Right renal cortex interstitium (tissue), 3 donors: ENCODE results near the gene TFDP2. TPM values are rescaled to one million over a fixed set of nuclear protein-coding genes. Genes with fewer than 3 reads are reported as not detected.
"Not testable (repeated sequence)": the region's sequence is repeated elsewhere in the genome, so short reads cannot be mapped to it uniquely, and the experiment has no call there.

Source experiments
- DNase-seq, 3 donors: peaks; one replicate each; pipeline ENCODE4 v3.0.0-alpha.2; 2013; ENCODE audit warnings: low read depth in 3 of 3, low spot score in 2 of 3
- polyA plus RNA-seq, 3 donors: library from polyadenylated mRNA; unstranded; fragments of 120-200 nt; gene quantifications; one replicate each; pipeline ENCODE4 v1.2.1, GENCODE V29; 2013; ENCODE audit not compliant: insufficient read length in 3 of 3

The TFDP2 gene
- polyA plus RNA-seq, 3 donors = 82.4 to 95.0 (median 89.3) TPM

GRCh38 chr3:142028243-142028777 lies 121.0 kb downstream of the TFDP2 start:
- peak; percentile 66 to 82 (median 72) for DNase-seq

- DNase-seq = peak in 1 of 3 donors; percentile 32
Observed at GRCh38 chr3:142027735-142028134, 121.6 kb downstream of the TFDP2 start.

- no peak for DNase-seq
Observed at GRCh38 chr3:142027300-142027699, 122.0 kb downstream of the TFDP2 start.

GRCh38 chr3:142026333-142026732 lies 123.0 kb downstream of the TFDP2 start:
- DNase-seq = no peak

DNA sequence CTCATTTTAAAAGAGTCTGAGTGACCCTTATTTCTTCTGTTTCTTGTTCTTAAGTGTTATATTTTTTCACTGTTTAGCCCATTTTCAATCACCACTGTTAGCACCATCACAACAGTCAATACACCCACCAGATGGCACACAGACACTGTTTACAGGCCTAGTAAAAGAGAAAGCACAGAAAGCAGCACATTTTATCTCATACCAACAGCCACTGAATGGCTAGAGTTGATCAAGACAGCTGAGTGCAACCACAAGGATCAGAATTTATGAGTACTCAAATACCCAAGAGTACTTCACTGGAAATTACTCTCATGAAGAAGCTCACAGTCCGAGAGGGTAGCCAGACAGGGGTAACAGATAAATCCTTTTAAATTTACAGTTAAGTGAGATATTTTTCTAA lies 127.0 kb downstream of the TFDP2 start:
- DNase-seq = no peak

DNA sequence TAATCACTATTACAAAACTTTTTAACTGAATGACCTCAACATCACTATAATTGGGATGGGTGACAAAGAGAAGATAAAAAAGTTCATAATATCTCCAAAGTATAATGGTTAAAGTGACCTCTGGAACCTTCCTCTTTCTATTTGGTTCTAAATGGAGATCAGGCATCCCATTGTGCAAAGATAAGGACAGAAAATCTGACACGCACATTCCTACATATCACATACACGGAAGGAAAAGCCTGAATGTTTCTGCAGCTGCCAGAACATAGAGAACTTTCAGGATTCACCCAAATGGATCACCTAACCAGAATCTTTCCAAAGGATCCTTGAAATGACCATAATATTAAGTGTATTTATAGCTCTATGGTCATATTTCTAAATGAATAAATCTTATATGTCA lies 128.2 kb downstream of the TFDP2 start:
- DNase-seq = no peak

DNA sequence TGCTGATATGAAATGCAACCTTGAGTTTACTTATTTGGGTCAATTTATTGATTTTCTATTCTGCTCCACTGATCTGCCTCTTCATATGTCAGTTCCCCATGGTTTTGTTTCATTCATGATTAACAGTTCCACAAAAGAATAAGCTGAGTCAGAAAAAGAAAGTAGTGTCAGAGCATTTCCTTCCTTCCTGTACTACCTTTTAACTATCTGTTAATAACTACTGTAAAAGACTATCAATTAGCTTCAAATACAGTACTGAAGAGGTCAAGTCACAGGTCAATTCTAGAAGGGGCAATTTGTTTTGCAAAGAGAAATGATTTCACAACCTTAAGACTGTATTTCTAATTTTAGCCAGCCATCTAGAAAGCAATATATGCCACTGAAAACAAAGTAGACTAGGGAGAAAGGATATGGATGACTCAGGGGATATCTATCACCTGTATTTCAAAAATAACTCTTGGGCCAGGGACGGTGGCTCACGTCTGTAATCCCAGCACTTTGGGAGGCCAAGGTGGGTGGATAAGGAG lies 129.5 kb downstream of the TFDP2 start:
- DNase-seq = no peak

GRCh38 chr3:142013993-142014392 lies 135.4 kb downstream of the TFDP2 start:
- no peak for DNase-seq

GRCh38 chr3:142013326-142013980 lies 135.9 kb downstream of the TFDP2 start:
- no peak for DNase-seq

GRCh38 chr3:142009029-142009428 lies 140.3 kb downstream of the TFDP2 start:
- no peak for DNase-seq

GRCh38 chr3:142007710-142008399 lies 141.5 kb downstream of the TFDP2 start:
- no peak for DNase-seq

GRCh38 chr3:142004957-142005356 lies 144.4 kb downstream of the TFDP2 start:
- DNase-seq = not testable (repeated sequence)

DNA sequence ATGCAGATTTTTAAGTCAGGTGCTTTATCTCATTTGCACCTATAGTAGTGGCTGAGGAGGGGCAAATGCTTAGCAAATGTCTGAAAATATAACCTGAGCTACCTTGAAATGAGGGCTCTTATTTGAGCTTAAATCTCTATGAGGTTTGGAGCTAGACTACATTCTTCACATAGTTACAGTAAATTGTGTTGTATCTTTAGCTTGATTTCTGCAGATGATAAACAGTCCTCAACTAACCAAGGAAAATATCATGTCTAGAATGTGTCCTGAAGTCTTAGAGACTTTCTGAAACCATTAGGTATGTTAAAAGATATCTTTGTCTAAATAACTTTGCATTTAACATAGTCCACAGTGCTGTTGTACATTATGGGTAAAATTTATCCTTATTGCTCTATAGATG lies 145.3 kb downstream of the TFDP2 start:
- no peak for DNase-seq

DNA sequence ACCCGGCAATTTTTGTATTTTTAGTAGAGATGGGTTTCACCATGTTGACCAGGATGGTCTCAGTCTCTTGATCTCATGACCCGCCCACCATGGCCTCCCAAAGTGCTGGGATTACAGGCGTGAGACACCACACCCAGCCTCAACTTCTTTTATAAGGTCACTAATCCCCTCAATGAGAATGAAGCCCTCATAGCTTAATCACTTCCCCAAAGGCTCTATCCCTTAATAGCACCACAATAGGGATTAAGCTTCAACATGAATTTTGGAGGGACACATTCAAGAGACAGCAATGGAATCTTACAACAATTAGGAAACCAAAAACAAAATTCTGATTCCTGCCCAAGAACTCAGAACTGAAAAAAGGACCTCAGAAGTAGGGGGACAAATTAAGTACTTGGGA lies 146.1 kb downstream of the TFDP2 start:
- DNase-seq = no peak

DNA sequence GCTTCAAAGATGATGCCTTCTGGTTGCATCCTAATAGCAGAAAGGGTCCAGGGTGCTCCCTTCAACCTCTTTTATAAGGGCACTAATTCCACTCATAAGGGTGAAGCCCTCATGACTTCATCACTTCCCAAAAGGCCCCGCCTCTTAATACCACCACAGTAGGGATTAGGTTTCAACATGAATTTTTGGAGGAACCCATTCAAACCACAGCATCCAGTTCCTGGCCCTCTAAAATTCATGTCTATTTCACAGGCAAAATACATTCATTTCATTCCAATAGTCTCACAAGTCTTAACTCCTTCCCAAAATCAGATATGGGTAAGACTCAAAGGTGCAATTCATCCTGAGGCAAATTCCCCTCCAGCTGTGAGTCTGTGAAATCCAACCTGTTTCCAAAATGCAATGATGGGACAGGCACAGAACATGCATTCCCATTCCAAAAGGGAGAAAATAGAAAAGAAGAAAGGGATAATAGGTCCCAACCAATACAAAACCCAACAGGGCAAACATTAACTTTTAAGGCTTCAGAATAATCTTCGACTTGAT lies 148.9 kb downstream of the TFDP2 start:
- no peak for DNase-seq

DNA sequence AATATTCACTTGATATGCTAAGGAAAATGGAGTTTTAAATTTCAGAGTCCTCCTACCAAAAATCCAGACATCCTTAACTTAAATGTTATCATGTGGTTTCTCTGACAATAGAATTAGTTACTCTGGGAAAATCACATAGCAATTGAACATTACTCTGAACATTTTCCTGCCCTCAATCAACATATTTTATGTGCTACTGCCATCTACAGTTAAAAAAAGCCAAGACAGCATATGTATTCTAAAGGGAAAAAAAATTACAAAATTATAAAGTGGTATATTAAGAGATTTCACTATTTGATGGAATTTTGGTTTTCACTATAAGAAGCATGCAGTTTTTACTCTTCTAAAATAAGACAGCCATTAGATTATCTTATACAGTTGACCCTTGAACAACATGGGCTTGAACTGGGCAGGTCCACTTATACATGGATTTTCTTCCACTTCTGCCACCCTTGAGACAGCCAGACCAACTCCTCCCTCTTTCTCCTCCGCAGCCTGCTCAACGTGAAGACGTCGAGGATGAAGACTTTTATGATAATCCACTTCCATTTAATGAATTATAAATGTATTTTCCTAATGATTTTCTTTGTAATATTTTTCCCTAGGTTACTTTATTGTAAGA lies 150.6 kb downstream of the TFDP2 start:
- no peak for DNase-seq

- no peak for DNase-seq
Observed at GRCh38 chr3:141996437-141996836, 152.9 kb downstream of the TFDP2 start.

GRCh38 chr3:141994856-141995255 lies 154.5 kb downstream of the TFDP2 start:
- DNase-seq = no peak

DNA sequence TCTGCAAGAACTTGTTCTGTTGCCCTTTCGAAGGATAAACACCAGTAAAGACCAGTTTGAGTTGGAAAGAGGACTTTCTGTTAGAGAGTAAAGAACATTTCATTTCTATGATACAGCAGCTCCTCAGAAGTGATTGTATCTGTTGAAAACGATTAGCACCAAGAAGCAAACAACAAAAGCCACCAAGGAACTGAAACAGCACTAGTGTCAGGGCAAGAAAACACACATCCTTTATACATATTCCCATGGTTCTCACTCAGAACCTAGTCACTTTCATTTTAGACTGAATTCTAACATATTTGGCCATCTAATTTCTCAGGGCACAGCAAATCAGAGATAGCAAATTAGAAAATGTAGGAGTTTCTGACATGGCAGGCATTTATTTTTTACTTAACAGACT lies 156.8 kb downstream of the TFDP2 start:
- no peak for DNase-seq

DNA sequence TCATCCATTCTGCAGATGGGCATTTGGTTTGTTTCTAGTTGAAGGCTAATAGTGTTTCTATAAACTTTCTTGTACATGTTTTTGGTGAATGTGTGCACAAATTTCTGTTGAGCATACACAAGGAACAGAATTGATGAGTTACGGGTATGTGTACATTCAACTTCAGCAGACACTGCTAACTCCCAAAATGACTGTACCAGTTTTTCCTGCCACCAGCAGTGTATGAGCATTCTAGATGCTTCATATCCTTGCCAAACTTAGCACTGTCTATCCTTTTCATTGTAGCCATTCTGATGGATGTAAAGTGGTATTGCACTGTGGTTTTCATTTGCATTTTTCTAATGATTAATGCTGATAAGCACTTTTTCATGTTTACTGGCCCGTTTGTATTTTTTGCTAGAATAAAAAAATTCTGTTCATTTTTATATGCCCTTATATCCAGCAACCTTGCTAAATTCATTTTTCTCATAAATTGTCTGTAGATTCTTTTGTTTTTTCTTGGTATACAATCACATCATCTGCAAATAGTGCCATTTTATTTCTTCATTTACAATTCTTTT lies 162.7 kb downstream of the TFDP2 start:
- no peak for DNase-seq

GRCh38 chr3:141981084-141981483 lies 168.3 kb downstream of the TFDP2 start:
- no peak for DNase-seq
